HAP-1 (cell line): Measurements from ENCODE around the gene CD99L2.

Source experiments
- DNase-seq, 2 experiments: peaks; one replicate each; pipeline ENCODE4 v3.0.0-alpha.2; 2016 to 2020; ENCODE audit warnings: low spot score in 2 of 2
- H3K27me3 ChIP-seq: fragments of 250-450 bp; sonication (Bioruptor Pico); 2 replicates; pipeline ENCODE4 v1.5.1; 2020; ENCODE audit warnings: low read depth, mild to moderate bottlenecking, moderate library complexity
- H3K36me3 ChIP-seq: fragments of 250-450 bp; sonication (Bioruptor Pico); replicated peaks from 2 replicates; pipeline ENCODE4 v1.5.1; 2020; ENCODE audit warnings: mild to moderate bottlenecking
- H3K4me1 ChIP-seq: fragments of 250-450 bp; sonication (Bioruptor Pico); 2 replicates; pipeline ENCODE4 v1.5.1; 2020; ENCODE audit warnings: mild to moderate bottlenecking
- H3K4me3 ChIP-seq: fragments of 250-450 bp; sonication (Bioruptor Pico); 2 replicates; pipeline ENCODE4 v1.5.1; 2020; ENCODE audit warnings: mild to moderate bottlenecking, moderate library complexity
- H3K9me3 ChIP-seq: fragments of 250-450 bp; sonication (Bioruptor Pico); 2 replicates; pipeline ENCODE4 v1.5.1; 2020; ENCODE audit warnings: mild to moderate bottlenecking, moderate library complexity
- in situ Hi-C: fragments of 300-500 bp; cut with MboI; formaldehyde crosslinking; loops from 3 replicates; pipeline ENCODE4 v1.14.3; 2020; ENCODE audit warnings: low sequenced_read_pairs, inconsistent platforms, mixed read lengths

CD99L2 gene

DNA sequence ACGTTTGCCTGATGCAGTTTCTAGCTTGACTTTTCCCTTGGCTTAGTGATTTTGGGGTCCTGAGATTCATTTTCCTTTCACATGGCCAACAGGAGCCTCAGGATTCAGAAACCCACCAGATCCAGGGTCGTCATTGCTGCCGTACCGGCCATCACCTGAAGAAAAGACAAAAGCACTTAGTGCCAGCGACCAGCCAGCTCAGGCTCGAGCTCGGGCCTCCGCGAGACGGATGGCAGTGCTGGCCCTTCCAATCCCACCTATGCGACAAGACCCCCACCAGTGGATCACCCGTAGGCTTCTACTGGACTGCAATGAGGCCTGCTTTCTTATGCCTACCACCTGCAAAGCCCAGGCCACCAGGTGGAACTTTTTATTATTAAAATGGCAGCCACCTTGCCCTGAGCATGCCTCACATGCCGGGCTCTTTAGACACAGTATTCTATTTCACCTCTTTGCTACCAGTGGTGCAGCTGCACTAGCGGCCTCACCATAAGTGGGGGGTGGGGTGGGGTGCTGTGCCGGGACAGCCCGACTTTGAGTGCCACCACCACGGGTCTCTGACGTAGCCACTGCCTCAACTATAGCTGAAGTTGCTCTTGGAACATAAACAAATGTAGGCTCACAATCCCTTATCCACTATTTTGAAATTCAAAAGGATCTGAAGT is 121.0 kb downstream of the CD99L2 start:
- Histone ChIP-seq H3K9me3 (no peaks in the 10 kb centered on the region), H3K36me3 (no peaks in the 10 kb centered on the region; the same call in 1 of the 2 replicates), H3K4me1 (no peaks in the 10 kb centered on the region), H3K27me3 (no peaks in the 10 kb centered on the region), H3K4me3 (no peak overlapping the region)
- in situ Hi-C loops, result loop anchor here (10.0 kb wide), 1 partner anchor 217 kb away; no protein-coding TSS in a partner anchor
- no peak for DNase-seq

DNA sequence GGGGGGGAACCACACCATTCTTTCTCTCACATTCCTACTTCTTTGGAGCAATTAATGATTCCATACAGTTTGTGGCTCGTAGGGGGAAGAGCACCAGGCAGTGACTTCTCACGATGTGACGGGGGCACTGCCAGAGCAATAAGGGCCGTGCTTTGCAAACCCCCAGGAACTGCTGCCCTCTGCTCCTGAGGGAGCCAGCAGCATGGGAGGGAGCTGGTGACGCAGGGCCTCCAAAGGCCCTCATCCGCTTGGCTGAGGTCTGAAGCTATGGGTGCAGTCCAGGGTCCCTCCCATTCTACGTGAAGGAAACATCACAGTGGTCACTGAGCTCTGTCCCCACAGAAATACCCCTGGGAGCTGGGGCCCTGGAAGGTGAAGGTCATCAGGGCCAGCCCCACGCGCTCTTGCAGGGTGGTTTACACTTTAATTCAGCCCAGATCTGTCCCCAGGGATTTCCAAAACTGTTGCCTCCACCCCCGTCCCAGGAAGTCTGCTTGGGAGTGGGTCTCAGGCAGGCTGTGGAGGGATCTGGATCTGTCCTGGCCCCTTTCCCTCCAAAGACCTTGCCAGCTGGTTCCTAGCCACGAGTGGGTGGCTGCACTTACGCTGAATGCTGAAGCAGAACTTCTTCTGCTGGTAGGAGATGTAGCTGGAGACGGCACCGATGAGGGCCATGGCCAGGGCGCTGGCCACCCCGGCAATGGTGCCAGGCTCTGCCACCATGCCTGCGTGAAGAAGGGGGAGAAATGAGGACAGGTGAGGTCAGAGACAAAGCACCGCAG is 122.7 kb downstream of the CD99L2 start:
- in situ Hi-C loops, result loop anchor here (10.0 kb wide), 1 partner anchor 219 kb away; no protein-coding TSS in a partner anchor
- Histone ChIP-seq H3K4me1 (no peaks in the 10 kb centered on the region), H3K36me3 (no peaks in the 10 kb centered on the region; the same call in 1 of the 2 replicates), H3K9me3 (no peaks in the 10 kb centered on the region), H3K27me3 (no peaks in the 10 kb centered on the region), H3K4me3 (no peak overlapping the region)
- DNase-seq, result no peak

- H3K9me3 ChIP-seq, result no peaks in the 10 kb centered on the region
- in situ Hi-C loops, result loop anchor here (5.0 to 25.0 kb wide), 3 partner anchors 220 to 912 kb away; partner anchors contain the start of gene PRRG3
- no peaks in the 10 kb centered on the region for H3K4me1 ChIP-seq
- no peak for DNase-seq
- H3K36me3 ChIP-seq, result no peaks in the 10 kb centered on the region; the same call in 1 of the 2 replicates
- no peaks in the 10 kb centered on the region for H3K27me3 ChIP-seq
- no peak overlapping the region for H3K4me3 ChIP-seq
These were observed 123.5 kb downstream of the CD99L2 start for GRCh38 chrX:150774798-150775568.

- peaks cover under 1% of the 10 kb centered on the region for H3K36me3 ChIP-seq
- no peak for DNase-seq
- H3K4me3 ChIP-seq, result no peak overlapping the region
- in situ Hi-C loops, result loop anchor here (5.0 to 25.0 kb wide), 3 partner anchors 221 to 914 kb away; partner anchors contain the start of gene PRRG3
- no peaks in the 10 kb centered on the region for H3K27me3 ChIP-seq
- no peaks in the 10 kb centered on the region for H3K4me1 ChIP-seq
- no peaks in the 10 kb centered on the region for H3K9me3 ChIP-seq
These were observed 124.8 kb downstream of the CD99L2 start for GRCh38 chrX:150773634-150774033.

GRCh38 chrX:150773117-150773516 is 125.4 kb downstream of the CD99L2 start:
- in situ Hi-C loops, result loop anchor here (5.0 to 25.0 kb wide), 3 partner anchors 222 to 914 kb away; partner anchors contain the start of gene PRRG3
- DNase-seq, result no peak
- no peaks in the 10 kb centered on the region for H3K9me3 ChIP-seq
- H3K36me3 ChIP-seq, result peaks cover 4% of the 10 kb centered on the region
- no peak overlapping the region for H3K4me3 ChIP-seq
- H3K27me3 ChIP-seq, result no peaks in the 10 kb centered on the region
- H3K4me1 ChIP-seq, result no peaks in the 10 kb centered on the region

DNA sequence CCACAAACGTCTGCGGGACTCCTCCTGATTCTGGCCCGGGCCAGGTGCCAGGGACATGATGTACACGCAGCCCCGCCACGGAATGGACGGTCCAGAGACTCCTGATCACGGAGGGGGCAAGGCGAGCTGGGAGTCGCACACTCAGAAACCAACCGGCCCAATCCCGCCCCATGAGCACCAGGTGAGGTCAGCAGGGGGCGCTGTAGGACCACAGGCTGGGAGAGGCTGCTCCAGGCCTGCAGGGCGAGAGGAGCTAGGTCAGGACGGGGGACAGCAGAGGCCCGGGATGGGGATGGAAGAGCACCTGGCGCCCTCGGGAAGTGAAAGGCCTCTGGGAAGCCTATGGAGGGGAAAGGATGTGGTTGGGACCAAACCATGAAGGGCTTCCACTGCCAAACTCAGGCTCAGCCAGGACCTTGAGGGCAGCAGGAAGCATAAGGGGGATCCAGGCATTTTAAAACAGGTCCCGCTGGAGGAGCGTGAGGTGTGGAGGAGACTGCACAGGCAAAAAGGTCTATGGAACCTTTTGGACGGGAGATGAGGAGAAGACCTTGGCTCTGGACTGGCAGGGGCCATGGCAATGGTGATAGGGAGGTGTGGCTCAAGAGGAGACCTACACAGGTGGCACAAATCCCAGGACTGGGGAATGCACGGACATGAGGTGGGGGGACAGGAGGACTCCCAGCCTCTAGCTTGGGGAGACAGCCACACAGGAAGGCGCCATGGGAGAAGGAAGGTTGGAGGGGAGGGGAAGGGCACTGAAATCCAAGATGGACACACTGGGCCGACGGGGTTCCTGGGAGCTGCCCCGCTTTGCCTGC is 126.1 kb downstream of the CD99L2 start:
- Histone ChIP-seq H3K4me1 (no peaks in the 10 kb centered on the region), H3K36me3 (peaks cover 4% of the 10 kb centered on the region), H3K27me3 (no peaks in the 10 kb centered on the region), H3K9me3 (no peaks in the 10 kb centered on the region), H3K4me3 (no peak overlapping the region)
- in situ Hi-C loops, result loop anchor here (5.0 to 25.0 kb wide), 3 partner anchors 222 to 915 kb away; partner anchors contain the start of gene PRRG3
- DNase-seq, result peak; percentile 69 to 94

DNA sequence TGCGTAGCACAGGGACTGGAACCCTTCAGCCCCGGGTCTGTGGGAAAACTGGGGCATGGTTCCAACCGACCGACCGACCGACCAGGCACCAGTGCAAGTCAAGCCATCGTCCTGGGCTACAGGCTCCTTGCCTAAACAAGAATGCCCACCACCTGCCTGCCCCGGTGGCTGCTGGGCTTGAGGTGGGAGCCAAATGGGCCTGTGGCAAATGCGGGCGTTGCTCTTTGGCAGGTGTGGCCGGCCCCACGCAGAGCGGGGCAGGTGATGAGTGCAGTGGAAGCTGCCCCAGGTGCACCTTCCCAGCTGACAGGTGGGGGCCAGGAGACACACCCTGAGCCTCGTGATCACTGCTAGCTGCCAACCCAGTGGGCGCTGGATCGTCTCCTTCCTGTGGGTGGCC is 127.4 kb downstream of the CD99L2 start:
- Histone ChIP-seq H3K27me3 (no peaks in the 10 kb centered on the region), H3K36me3 (peaks cover 4% of the 10 kb centered on the region), H3K4me3 (no peak overlapping the region), H3K9me3 (no peaks in the 10 kb centered on the region), H3K4me1 (no peaks in the 10 kb centered on the region)
- in situ Hi-C loops, result loop anchor here (5.0 to 25.0 kb wide), 3 partner anchors 224 to 916 kb away; partner anchors contain the start of gene PRRG3
- DNase-seq, result no peak

- H3K4me1 ChIP-seq, result no peaks in the 10 kb centered on the region
- in situ Hi-C loops, result loop anchor here (5.0 to 25.0 kb wide), 3 partner anchors 224 to 917 kb away; partner anchors contain the start of gene PRRG3
- H3K4me3 ChIP-seq, result no peak overlapping the region
- H3K27me3 ChIP-seq, result no peaks in the 10 kb centered on the region
- no peaks in the 10 kb centered on the region for H3K9me3 ChIP-seq
- H3K36me3 ChIP-seq, result peaks cover 4% of the 10 kb centered on the region
- no peak for DNase-seq
These were observed 127.8 kb downstream of the CD99L2 start for GRCh38 chrX:150770623-150771022.

DNA sequence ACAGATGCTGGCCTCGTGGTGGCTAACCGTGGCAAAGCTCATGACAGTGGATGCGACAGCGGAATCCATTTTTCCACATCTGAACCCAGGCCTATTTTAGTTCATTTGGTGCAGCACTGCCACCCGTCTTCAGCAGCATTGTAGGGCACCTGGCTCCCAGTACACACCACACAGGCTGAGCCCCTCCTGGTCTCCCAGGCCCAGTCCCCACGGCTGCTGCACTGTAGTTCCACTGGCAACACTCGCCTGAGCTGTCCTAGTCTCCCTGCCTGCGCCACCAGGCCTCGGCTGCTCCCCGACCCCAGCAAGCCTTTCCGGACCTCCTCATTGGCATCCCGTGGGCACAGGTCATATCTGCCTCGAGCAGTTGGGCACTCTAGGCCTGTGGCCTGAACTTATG is 129.1 kb downstream of the CD99L2 start:
- no peaks in the 10 kb centered on the region for H3K9me3 ChIP-seq
- no peak for DNase-seq
- H3K4me1 ChIP-seq, result no peaks in the 10 kb centered on the region
- H3K36me3 ChIP-seq, result peaks cover 12% of the 10 kb centered on the region
- no peak overlapping the region for H3K4me3 ChIP-seq
- in situ Hi-C loops, result loop anchor here (25.0 kb wide), 1 partner anchor 918 kb away; the partner anchor contains the start of gene PRRG3
- H3K27me3 ChIP-seq, result no peaks in the 10 kb centered on the region

DNA sequence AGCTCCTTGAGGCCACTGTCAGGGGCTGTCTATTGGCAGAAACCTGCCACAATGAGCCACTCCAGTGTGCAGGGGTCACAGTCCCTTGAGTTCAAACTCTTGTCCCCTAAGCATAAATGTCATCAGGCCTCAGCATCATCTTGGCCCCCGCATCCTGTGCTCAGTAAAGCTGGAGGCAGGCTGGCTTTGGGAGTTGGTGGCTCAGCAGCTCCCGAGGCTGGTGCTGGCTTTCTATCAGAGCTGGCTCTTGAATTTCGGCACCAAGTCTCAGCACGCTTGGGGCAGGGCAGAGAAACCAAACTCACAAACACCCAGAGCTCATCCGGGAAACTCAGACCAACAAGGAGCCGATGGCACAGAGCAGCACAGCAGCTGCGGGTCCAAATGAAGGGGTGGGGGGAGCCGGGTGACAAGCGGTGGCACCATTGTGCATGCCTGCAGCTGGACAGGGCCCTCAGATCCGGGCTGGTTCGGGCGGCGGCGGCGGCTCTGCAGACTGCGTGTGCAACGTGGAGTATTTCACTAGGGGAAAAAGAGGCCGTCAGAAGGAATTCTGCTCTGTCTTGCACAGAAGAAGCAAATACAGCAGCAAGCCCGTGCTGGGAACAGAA is 129.8 kb downstream of the CD99L2 start:
- no peaks in the 10 kb centered on the region for H3K9me3 ChIP-seq
- DNase-seq, result no peak
- no peaks in the 10 kb centered on the region for H3K27me3 ChIP-seq
- in situ Hi-C loops, result loop anchor here (25.0 kb wide), 1 partner anchor 919 kb away; the partner anchor contains the start of gene PRRG3
- H3K4me3 ChIP-seq, result no peak overlapping the region
- no peaks in the 10 kb centered on the region for H3K4me1 ChIP-seq
- H3K36me3 ChIP-seq, result peaks cover 12% of the 10 kb centered on the region

DNA sequence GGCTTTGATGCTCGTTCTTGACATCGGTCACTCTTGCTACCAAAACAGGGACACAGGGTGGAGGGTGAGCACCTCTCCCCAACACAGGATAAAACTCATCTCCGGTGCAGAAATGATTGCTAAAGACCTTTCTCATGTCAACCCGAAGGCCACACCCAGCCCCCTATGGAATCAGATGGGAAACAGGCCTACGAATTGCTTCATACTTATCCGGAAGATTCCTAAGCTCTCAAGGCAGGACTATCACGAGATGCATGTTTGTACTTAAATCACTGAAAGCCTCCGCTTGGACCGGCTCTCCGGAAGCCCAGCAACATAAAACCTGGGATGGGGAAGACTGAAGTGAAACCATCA is 130.4 kb downstream of the CD99L2 start:
- peaks cover 14% of the 10 kb centered on the region for H3K36me3 ChIP-seq
- H3K9me3 ChIP-seq, result no peaks in the 10 kb centered on the region
- H3K4me3 ChIP-seq, result no peak overlapping the region
- H3K4me1 ChIP-seq, result no peaks in the 10 kb centered on the region
- no peaks in the 10 kb centered on the region for H3K27me3 ChIP-seq
- no peak for DNase-seq
- in situ Hi-C loops, result loop anchor here (25.0 kb wide), 1 partner anchor 919 kb away; the partner anchor contains the start of gene PRRG3

DNA sequence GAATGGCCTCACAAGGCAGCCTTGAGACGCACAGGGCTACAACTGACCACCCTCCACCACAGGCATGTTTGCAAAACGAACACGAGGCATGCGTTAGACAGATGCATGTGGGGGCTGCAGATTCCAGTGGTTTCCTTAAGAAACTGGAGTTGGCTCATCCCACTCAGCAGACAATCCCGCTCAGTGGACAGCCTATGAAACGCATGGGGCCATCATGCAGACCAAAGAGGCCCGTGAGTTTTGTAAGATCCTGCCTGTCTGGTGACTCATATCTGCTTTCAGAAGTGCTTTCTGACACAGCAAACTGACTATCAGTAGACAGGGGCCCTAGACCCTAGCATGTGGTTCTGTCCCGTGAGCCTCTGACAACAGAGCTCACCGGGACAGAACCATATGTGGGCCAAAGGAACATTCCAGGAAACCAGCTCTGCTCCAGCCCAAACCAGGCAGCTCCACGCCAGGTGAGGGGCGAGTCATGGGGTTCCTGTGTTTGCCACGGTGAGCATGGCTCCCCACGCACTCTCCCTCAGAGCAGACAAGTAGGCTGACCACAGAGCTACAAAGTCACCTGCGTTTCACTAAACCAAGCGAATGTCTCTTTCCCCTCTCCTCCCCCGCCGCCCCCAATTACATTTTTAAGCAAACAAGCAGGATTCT is 130.9 kb downstream of the CD99L2 start:
- no peaks in the 10 kb centered on the region for H3K27me3 ChIP-seq
- no peaks in the 10 kb centered on the region for H3K9me3 ChIP-seq
- H3K36me3 ChIP-seq, result peaks cover 15% of the 10 kb centered on the region
- in situ Hi-C loops, result loop anchor here (25.0 kb wide), 1 partner anchor 920 kb away; the partner anchor contains the start of gene PRRG3
- H3K4me3 ChIP-seq, result no peak overlapping the region
- H3K4me1 ChIP-seq, result no peaks in the 10 kb centered on the region
- no peak for DNase-seq
